Loucy (cell line): ENCODE measurements around the gene ELL.
A peak's percentile ranks its signal among the peaks of the same experiment; 100 is the strongest.
"Not testable (repeated sequence)": the region's sequence is repeated elsewhere in the genome, so short reads cannot be mapped to it uniquely, and the experiment has no call there.

Experiments used
- H2AFZ ChIP-seq: fragments of 200-600 bp; sonication (generic); 2 replicates; pipeline ENCODE4 v1.6.0; 2016; ENCODE audit warnings: antibody characterized with exemption, mild to moderate bottlenecking, low read length, moderate library complexity
- H3F3A ChIP-seq: fragments of 200-600 bp; 2 replicates; pipeline ENCODE4 v1.6.0; 2016; ENCODE audit warnings: antibody characterized with exemption, low read depth, mild to moderate bottlenecking
- H3K27me3 ChIP-seq: fragments of 200-600 bp; sonication (generic); 2 replicates; pipeline ENCODE4 v1.6.1; 2014; ENCODE audit warnings: low read length, mild to moderate bottlenecking; ENCODE audit not compliant: insufficient read depth, poor library complexity, severe bottlenecking
- H3K36me3 ChIP-seq: fragments of 200-600 bp; sonication (generic); 2 replicates; pipeline ENCODE4 v1.6.1; 2016; ENCODE audit warnings: low read length; ENCODE audit not compliant: insufficient read depth
- H3K4me1 ChIP-seq: fragments of 200-600 bp; sonication (generic); 2 replicates; pipeline ENCODE4 v1.5.1; 2014; ENCODE audit warnings: low read length, mild to moderate bottlenecking; ENCODE audit not compliant: insufficient read depth, poor library complexity, severe bottlenecking
- H3K4me2 ChIP-seq: fragments of 200-600 bp; sonication (generic); 2 replicates; pipeline ENCODE4 v1.6.0; 2014; ENCODE audit warnings: antibody characterized with exemption, low read length, low read depth, mild to moderate bottlenecking; ENCODE audit not compliant: poor library complexity, severe bottlenecking
- H3K4me3 ChIP-seq: fragments of 200-600 bp; sonication (generic); 2 replicates; pipeline ENCODE4 v1.5.1; 2014; ENCODE audit warnings: low read length, mild to moderate bottlenecking, mixed read lengths; ENCODE audit not compliant: poor library complexity, severe bottlenecking
- H3K79me2 ChIP-seq: fragments of 200-600 bp; sonication (generic); 2 replicates; pipeline ENCODE4 v1.6.1; 2014; ENCODE audit warnings: low read length; ENCODE audit not compliant: insufficient read depth
- H3K9ac ChIP-seq: fragments of 200-600 bp; sonication (generic); 2 replicates; pipeline ENCODE4 v1.6.0; 2014; ENCODE audit warnings: mild to moderate bottlenecking, low read depth, low read length, moderate library complexity; ENCODE audit not compliant: poor library complexity, severe bottlenecking
- H3K9me2 ChIP-seq: fragments of 200-600 bp; sonication (generic); replicated peaks from 2 replicates; pipeline ENCODE4 v1.6.1; 2016; ENCODE audit warnings: low read depth, low read length, mixed read lengths
- H3K9me3 ChIP-seq: fragments of 200-600 bp; sonication (generic); 2 replicates; pipeline ENCODE4 v1.6.1; 2014; ENCODE audit warnings: mild to moderate bottlenecking, antibody characterized with exemption, low read length, low read depth; ENCODE audit not compliant: insufficient read depth
- H4K20me1 ChIP-seq: fragments of 200-600 bp; sonication (generic); 2 replicates; pipeline ENCODE4 v1.6.0; 2014; ENCODE audit warnings: antibody characterized with exemption, low read length, mild to moderate bottlenecking; ENCODE audit not compliant: insufficient read depth, poor library complexity, severe bottlenecking
- CTCF ChIP-seq: fragments of 200-600 bp; sonication (generic); conservative IDR thresholded peaks from 2 replicates; pipeline ENCODE4 v1.5.1; 2014; ENCODE audit warnings: mild to moderate bottlenecking, antibody characterized with exemption, low read length
- EZH2phosphoT487 ChIP-seq: fragments of 200-600 bp; IDR thresholded peaks from 2 replicates; pipeline ENCODE4 v1.6.1; 2018; ENCODE audit warnings: antibody characterized with exemption, mild to moderate bottlenecking, moderate library complexity, borderline replicate concordance

ELL gene

GRCh38 chr19:18541258-18541991 lies 19.6 kb upstream of the ELL start:
- Histone ChIP-seq H3K9ac (peak overlapping the region; percentile 87), H3K4me3 (peak overlapping the region; percentile 97), H3F3A (no peaks in the 10 kb centered on the region), H3K79me2 (peaks cover 19% of the 10 kb centered on the region), H3K4me2 (peak overlapping the region; percentile 100), H2AFZ (no peak overlapping the region), H3K27me3 (no peaks in the 10 kb centered on the region), H3K36me3 (peaks cover 4% of the 10 kb centered on the region; the same call in 1 of the 2 replicates), H3K9me3 (no peaks in the 10 kb centered on the region), H3K9me2 (no peaks in the 10 kb centered on the region), H3K4me1 (peaks cover 20% of the 10 kb centered on the region), H4K20me1 (peaks cover 10% of the 10 kb centered on the region)
- TF ChIP-seq CTCF (no peak), EZH2phosphoT487 (no peak)

DNA sequence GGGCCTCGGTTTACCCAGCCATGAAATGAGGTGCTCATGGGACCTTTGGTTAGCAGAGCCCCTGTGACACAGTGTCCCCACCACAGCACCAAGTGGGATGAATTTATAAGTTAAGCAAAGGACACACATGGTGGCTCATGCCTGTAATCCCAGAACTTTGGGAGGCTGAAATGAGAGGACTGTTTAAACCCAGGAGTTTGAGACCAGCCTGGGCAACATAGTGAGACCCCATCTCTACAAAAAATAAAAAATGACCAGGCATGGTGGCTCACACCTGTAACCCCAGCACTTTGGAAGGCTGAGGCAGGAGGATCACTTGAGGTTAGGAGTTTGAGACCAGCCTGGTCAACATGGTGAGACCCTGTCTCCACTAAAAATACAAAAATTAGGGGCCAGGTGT lies 18.3 kb upstream of the ELL start:
- H3K4me3 ChIP-seq, H3K9me2 ChIP-seq, H3K27me3 ChIP-seq, H3K9me3 ChIP-seq, H3K4me2 ChIP-seq, H3F3A ChIP-seq, H3K36me3 ChIP-seq, H2AFZ ChIP-seq, H3K9ac ChIP-seq: not testable (repeated sequence)
- H4K20me1 ChIP-seq, result peaks cover 10% of the 10 kb centered on the region
- peaks cover 19% of the 10 kb centered on the region for H3K79me2 ChIP-seq
- H3K4me1 ChIP-seq, result peaks cover 20% of the 10 kb centered on the region

- no peak overlapping the region for H2AFZ ChIP-seq
Measured at GRCh38 chr19:18539372-18539771, 17.5 kb upstream of the ELL start.

More at GRCh38 chr19:18539372-18539771, 17.5 kb upstream of the ELL start:
- no peak overlapping the region for H3K9ac ChIP-seq
- H3K79me2 ChIP-seq, result peaks cover 19% of the 10 kb centered on the region
- H3K9me2 ChIP-seq, result no peaks in the 10 kb centered on the region
- H3K4me2 ChIP-seq, result no peak overlapping the region
- no peak for TF ChIP-seq CTCF
- TF ChIP-seq EZH2phosphoT487, result no peak
- H3K36me3 ChIP-seq, result peaks cover 4% of the 10 kb centered on the region; the same call in 1 of the 2 replicates
- no peaks in the 10 kb centered on the region for H3K9me3 ChIP-seq
- H3K27me3 ChIP-seq, result no peaks in the 10 kb centered on the region
- H4K20me1 ChIP-seq, result peaks cover 10% of the 10 kb centered on the region
- no peaks in the 10 kb centered on the region for H3F3A ChIP-seq
- H3K4me1 ChIP-seq, result peaks cover 19% of the 10 kb centered on the region
- no peak overlapping the region for H3K4me3 ChIP-seq
